C4-2B (cell line): ENCODE measurements around the gene TSPAN1.

Source experiments
- CTCF ChIP-seq: fragments of 450-650 bp; conservative IDR thresholded peaks from 2 replicates; pipeline ENCODE4 v1.5.1; 2017; ENCODE audit warnings: mild to moderate bottlenecking
- ZFX ChIP-seq: fragments of 450-650 bp; IDR thresholded peaks from 2 replicates; pipeline ENCODE4 v1.6.1; 2017

- no peak for TF ChIP-seq CTCF
- TF ChIP-seq ZFX, result no peak
These were observed 50.1 kb downstream of the TSPAN1 start for GRCh38 chr1:46224966-46225365.
